Thoracic aorta (tissue), 2 donors: ENCODE measurements around the gene SDK2. TPM values are rescaled to one million over a fixed set of nuclear protein-coding genes. Genes with fewer than 3 reads are reported as not detected.

Experiments
- ATAC-seq: fragments of 150-250 bp; one replicate; pipeline ENCODE4 v1.8.0; 2017; ENCODE audit warnings: low read depth; ENCODE audit not compliant: insufficient number of reproducible peaks, low FRiP score
- DNase-seq: peaks from one replicate; pipeline ENCODE4 v3.0.0-alpha.2; 2020; ENCODE audit warnings: low spot score
- H3K27ac ChIP-seq, 2 donors: fragments of 200-600 bp; sonication (generic); 1 replicate in 1 of 2; 2 replicates in 1 of 2; pipeline ENCODE4 v1.5.1; 2016; ENCODE audit warnings: mild to moderate bottlenecking in 2 of 2, moderate library complexity in 2 of 2
- H3K27me3 ChIP-seq: fragments of 200-600 bp; sonication (generic); replicated peaks from 2 replicates; pipeline ENCODE4 v1.6.0; 2016; ENCODE audit warnings: mild to moderate bottlenecking; ENCODE audit not compliant: insufficient read depth
- H3K36me3 ChIP-seq: fragments of 200-600 bp; sonication (generic); one replicate; pipeline ENCODE4 v1.5.1; 2016
- H3K4me1 ChIP-seq, 2 donors: fragments of 200-600 bp; sonication (generic); 1 replicate in 1 of 2; 2 replicates in 1 of 2; pipeline versions ENCODE4 v1.5.1 to v1.6.0; 2016; ENCODE audit warnings: low read depth in 2 of 2, mild to moderate bottlenecking in 1 of 2; ENCODE audit not compliant: control insufficient read depth in 1 of 2
- H3K4me3 ChIP-seq: fragments of 200-600 bp; sonication (generic); 2 replicates; pipeline ENCODE4 v1.5.1; 2016; ENCODE audit warnings: mild to moderate bottlenecking
- H3K9me3 ChIP-seq: fragments of 200-600 bp; sonication (generic); 2 replicates; pipeline ENCODE4 v1.5.1; 2016
- CTCF ChIP-seq: fragments of 200-600 bp; sonication (generic); IDR thresholded peaks from one replicate; pipeline ENCODE4 v1.5.1; 2019; ENCODE audit warnings: antibody characterized with exemption
- total RNA-seq, 2 donors: library from RNA; depleted of rRNA; stranded (reverse); fragments of >200 nt; gene quantifications; one replicate each; pipeline versions ENCODE4 v1.1.0 to v1.2.3, GENCODE V29; 2016

SDK2 gene
- total RNA-seq, 2 donors from 2014 or later = 6.0 to 8.9 TPM

GRCh38 chr17:73511719-73512115, 132.5 kb downstream of the SDK2 start:
- no peak for DNase-seq
- Histone ChIP-seq H3K27me3 (no peaks in the 10 kb centered on the region), H3K27ac (no peak overlapping the region), H3K4me1 (no peaks in the 10 kb centered on the region), H3K36me3 (no peaks in the 10 kb centered on the region), H3K9me3 (no peaks in the 10 kb centered on the region), H3K4me3 (no peak overlapping the region)
- TF ChIP-seq CTCF = no peak
- ATAC-seq = no peak

- Histone ChIP-seq H3K36me3 (no peaks in the 10 kb centered on the region), H3K27ac (no peak overlapping the region), H3K27me3 (no peaks in the 10 kb centered on the region), H3K4me1 (no peaks in the 10 kb centered on the region), H3K4me3 (no peak overlapping the region), H3K9me3 (no peaks in the 10 kb centered on the region)
- no peak for TF ChIP-seq CTCF
- no peak for ATAC-seq
- no peak for DNase-seq
Measured at GRCh38 chr17:73510981-73511718, 133.1 kb downstream of the SDK2 start.

- H3K9me3 ChIP-seq = no peaks in the 10 kb centered on the region
- H3K36me3 ChIP-seq = no peaks in the 10 kb centered on the region
- DNase-seq (no peak), ATAC-seq (no peak)
- TF ChIP-seq CTCF = no peak
- no peaks in the 10 kb centered on the region for H3K4me1 ChIP-seq
- H3K4me3 ChIP-seq = no peak overlapping the region
- H3K27me3 ChIP-seq = no peaks in the 10 kb centered on the region
- H3K27ac ChIP-seq = no peak overlapping the region
Measured at GRCh38 chr17:73508931-73509605, 135.2 kb downstream of the SDK2 start.

- DNase-seq (no peak), ATAC-seq (no peak)
- no peaks in the 10 kb centered on the region for H3K9me3 ChIP-seq
- H3K27ac ChIP-seq = no peak overlapping the region
- TF ChIP-seq CTCF = no peak
- no peaks in the 10 kb centered on the region for H3K27me3 ChIP-seq
- H3K36me3 ChIP-seq = no peaks in the 10 kb centered on the region
- H3K4me1 ChIP-seq = no peaks in the 10 kb centered on the region
- H3K4me3 ChIP-seq = no peak overlapping the region
Measured at GRCh38 chr17:73508057-73508930, 136.0 kb downstream of the SDK2 start.
